HepG2 (cell line): ENCODE results near the gene CRLF1. TPM values are rescaled to one million over a fixed set of nuclear protein-coding genes. Genes with fewer than 3 reads are reported as not detected.

Source experiments
- ATAC-seq: fragments of 200-7000 bp; cut with Tn5 transposase; 3 replicates; pipeline ENCODE4 v1.9.1; 2020; ENCODE audit warnings: mild to moderate bottlenecking, moderate library complexity
- BruUV-seq: library from RNA; stranded (reverse); fragments of 400-500 nt; replicated peaks from 2 replicates; lab custom pipeline; 2021; lab: Mats Ljungman, UMichigan
- CTCF ChIA-PET: fragments of 300-600 bp; formaldehyde crosslinking; extraction: SDS; loops from one replicate; lab custom pipeline; 2021; ENCODE audit warnings: low total read pairs, inconsistent platforms, low intra/inter-chr PET ratio; lab: Yijun Ruan, JAX
- POLR2A ChIA-PET: fragments of 350-600 bp; sonication (Branson Sonifier 250); formaldehyde crosslinking; loops from one replicate; lab custom pipeline; 2020; ENCODE audit warnings: antibody characterized with exemption, inconsistent platforms; lab: Yijun Ruan, JAX
- DNase-seq: peaks from one replicate; pipeline ENCODE4 v3.0.0-alpha.2; 2015; ENCODE audit warnings: low spot score
- FAIRE-seq: peaks from 3 replicates; lab custom pipeline; 2011; peaks lifted over from hg19 to GRCh38; lab: Jason Lieb, UNC
- H2AFZ ChIP-seq: one replicate; pipeline ENCODE4 v1.6.1; 2011; ENCODE audit warnings: low read length, inconsistent platforms
- H3K27ac ChIP-seq: fragments of 300-600 bp; 3 replicates; pipeline ENCODE4 v1.8.0; 2011; ENCODE audit warnings: mixed run types, mild to moderate bottlenecking, mixed read lengths, low read length, inconsistent platforms; ENCODE audit not compliant: insufficient read depth; ENCODE audit errors: extremely low read length
- H3K27me3 ChIP-seq, 2 experiments: fragments of 200-600 bp in 1 of 2; 2 replicates in 1 of 2; 3 replicates in 1 of 2; pipeline versions ENCODE4 v1.6.0 to v1.8.0; 2011; ENCODE audit warnings: low read length in 2 of 2, mild to moderate bottlenecking in 2 of 2, moderate library complexity in 2 of 2, inconsistent platforms in 1 of 2; ENCODE audit not compliant: insufficient read depth in 2 of 2, control insufficient read depth in 1 of 2
- H3K36me3 ChIP-seq, 2 experiments: fragments of 200-600 bp in 1 of 2; replicated peaks in 1 of 2; 2 replicates in 1 of 2; 3 replicates in 1 of 2; pipeline versions ENCODE4 v1.5.1 to v1.8.0; 2011; ENCODE audit warnings: low read length in 2 of 2, inconsistent platforms in 1 of 2; ENCODE audit not compliant: insufficient read depth in 2 of 2, control insufficient read depth in 1 of 2
- H3K4me1 ChIP-seq: 2 replicates; pipeline ENCODE4 v1.5.1; 2012; ENCODE audit warnings: low read length, inconsistent platforms; ENCODE audit not compliant: insufficient read depth
- H3K4me2 ChIP-seq: 2 replicates; pipeline ENCODE4 v1.6.0; 2011; ENCODE audit warnings: low read depth, low read length, inconsistent platforms
- H3K4me3 ChIP-seq, 3 experiments: fragments of 200-600 bp in 1 of 3; sonication (generic), shearing (Covaris generic) in 1 of 3; replicated peaks in 1 of 3; 2 replicates each; pipeline ENCODE4 v1.5.1; 2011 to 2016; ENCODE audit warnings: low read length in 3 of 3, inconsistent platforms in 2 of 3, low read depth in 2 of 3, mild to moderate bottlenecking in 2 of 3, control low read depth in 1 of 3, mixed read lengths in 1 of 3; ENCODE audit not compliant: insufficient read depth in 1 of 3
- H3K79me2 ChIP-seq: one replicate; pipeline ENCODE4 v1.6.1; 2011; ENCODE audit warnings: low read length, inconsistent platforms; ENCODE audit not compliant: insufficient read depth
- H3K9ac ChIP-seq: 2 replicates; pipeline ENCODE4 v1.6.0; 2011; ENCODE audit warnings: mild to moderate bottlenecking, low read depth, low read length, inconsistent platforms; ENCODE audit not compliant: insufficient read depth
- H3K9me3 ChIP-seq: 2 replicates; pipeline ENCODE4 v1.5.1; 2012; ENCODE audit warnings: mild to moderate bottlenecking, low read length
- H4K20me1 ChIP-seq: 2 replicates; pipeline ENCODE4 v1.6.0; 2011; ENCODE audit warnings: inconsistent platforms, mild to moderate bottlenecking, low read length, moderate library complexity; ENCODE audit not compliant: insufficient read depth
- ARNT ChIP-seq: fragments of 450-650 bp; IDR thresholded peaks from 2 replicates; pipeline ENCODE4 v1.6.1; 2017
- CEBPG ChIP-seq: IDR thresholded peaks from 2 replicates; pipeline ENCODE4 v1.6.1; 2016
- DPF2 ChIP-seq: sonication (generic); formaldehyde crosslinking; IDR thresholded peaks from 2 replicates; pipeline ENCODE4 v1.4.0; 2020; ENCODE audit warnings: mild to moderate bottlenecking, low read depth, missing genetic modification reagents, borderline replicate concordance
- GABPA ChIP-seq, 2 experiments: IDR thresholded peaks; 2 replicates each; pipeline ENCODE4 v1.6.1; 2011 to 2016; ENCODE audit warnings: low read depth in 2 of 2, low read length in 1 of 2, missing biosample characterization in 1 of 2, missing genetic modification characterization in 1 of 2
- REPIN1 ChIP-seq: sonication (generic); formaldehyde crosslinking; IDR thresholded peaks from 2 replicates; pipeline ENCODE4 v1.8.0; 2022; ENCODE audit warnings: missing genetic modification reagents, low read depth, mild to moderate bottlenecking, borderline replicate concordance
- WIZ ChIP-seq: sonication (generic); formaldehyde crosslinking; IDR thresholded peaks from 2 replicates; pipeline ENCODE4 v1.5.1; 2020; ENCODE audit warnings: mild to moderate bottlenecking, missing genetic modification reagents
- ZBTB38 ChIP-seq: sonication (generic); formaldehyde crosslinking; IDR thresholded peaks from 2 replicates; pipeline ENCODE4 v1.5.1; 2020; ENCODE audit warnings: mild to moderate bottlenecking, missing genetic modification reagents
- ZKSCAN1 ChIP-seq: fragments of 150-350 bp; IDR thresholded peaks from 2 replicates; pipeline ENCODE4 v1.6.1; 2014; ENCODE audit warnings: low read length
- ZNF572 ChIP-seq: sonication (generic); formaldehyde crosslinking; IDR thresholded peaks from 2 replicates; pipeline ENCODE4 v1.5.1; 2020; ENCODE audit warnings: mild to moderate bottlenecking, missing genetic modification reagents
- ZNF709 ChIP-seq: sonication (generic); formaldehyde crosslinking; IDR thresholded peaks from 2 replicates; pipeline ENCODE4 v1.5.0; 2020; ENCODE audit warnings: mild to moderate bottlenecking, missing genetic modification reagents
- WGBS: methylation state at CpG from one replicate; pipeline ENCODE4 v1.1.6; 2017; ENCODE audit warnings: low lambda C conversion rate; 5-methylcytosine and 5-hydroxymethylcytosine counted together
- in situ Hi-C: cut with HindIII; loops from 2 replicates; pipeline ENCODE4 v1.10.0; 2017; ENCODE audit warnings: low pct_unique_long_range_greater_than_20kb; ENCODE audit not compliant: extremely low pct_ligation_motif_present
- intact Hi-C: fragments of 100-400 bp; cut with micrococcal nuclease; formaldehyde crosslinking; loops from one replicate; pipeline ENCODE4 v1.10.0; 2022; ENCODE audit not compliant: unreplicated experiment
- polyA plus RNA-seq, 8 experiments: library from polyadenylated mRNA; depleted of rRNA in 3 of 8; stranded (reverse) in 7 of 8; unstranded in 1 of 8; fragments of >200 nt; fragmentation: Illumina TruSeq in 4 of 8; extraction: Trizol in 4 of 8; gene quantifications; 2 replicates each; pipeline versions ENCODE4 v1.2.1 to v1.2.3, GENCODE V29; 2011 to 2016; ENCODE audit warnings: low read depth in 4 of 8, missing spikeins in 1 of 8, mixed read lengths in 1 of 8; ENCODE audit not compliant: insufficient read depth in 1 of 8
- total RNA-seq, 5 experiments: library from RNA; depleted of rRNA; stranded (reverse); fragments of >200 nt; fragmentation: Illumina TruSeq; extraction: Trizol; gene quantifications; 2 replicates each; pipeline ENCODE4 v1.2.3, GENCODE V29; 2016; ENCODE audit warnings: low read depth in 1 of 5
- TF ChIP-seq, protein P1 (sequence below): IDR thresholded peaks from 2 replicates; pipeline ENCODE4 v1.6.1; 2016; ENCODE audit warnings: low read depth, missing genetic modification reagents, missing compliant biosample characterization
- TF ChIP-seq, protein P2 (sequence below): sonication (generic); formaldehyde crosslinking; IDR thresholded peaks from 2 replicates; pipeline ENCODE4 v1.5.1; 2020; ENCODE audit warnings: missing genetic modification reagents, mild to moderate bottlenecking, borderline replicate concordance
- TF ChIP-seq, protein P3 (sequence below): IDR thresholded peaks from 2 replicates; pipeline ENCODE4 v1.6.1; 2016; ENCODE audit warnings: low read depth, control low read depth
- TF ChIP-seq, protein P4 (sequence below): sonication (generic); formaldehyde crosslinking; IDR thresholded peaks from 2 replicates; pipeline ENCODE4 v1.4.0; 2020; ENCODE audit warnings: mild to moderate bottlenecking, missing genetic modification reagents

The CRLF1 gene
- total and polyA plus RNA-seq, 2 of the 13 experiments (the other 11 are each of a cell fraction or from before 2014, with no cell fraction given) = 217 to 296 TPM

DNA sequence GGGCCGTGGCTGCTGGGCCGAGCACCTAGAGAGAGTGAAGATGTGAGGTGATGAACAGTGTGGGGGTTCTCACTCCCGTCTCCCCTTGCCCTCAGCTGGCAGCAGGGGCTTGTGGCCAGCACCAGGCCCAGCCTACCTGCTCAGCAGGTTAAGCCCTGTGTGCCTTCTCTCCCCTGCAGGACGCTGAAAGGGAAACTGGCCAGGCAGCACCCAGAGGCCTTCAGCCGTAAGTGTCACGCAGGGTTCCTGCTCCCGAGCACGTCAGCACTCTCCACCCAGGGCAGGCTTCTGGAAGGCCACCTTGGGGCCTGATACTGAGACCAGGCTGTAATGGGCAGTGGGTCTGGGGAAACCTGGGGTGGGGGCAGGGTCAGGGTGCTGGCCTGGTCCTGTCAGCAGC, 39.6 kb downstream of the CRLF1 start (continued):
- TF ChIP-seq, protein P1, sequence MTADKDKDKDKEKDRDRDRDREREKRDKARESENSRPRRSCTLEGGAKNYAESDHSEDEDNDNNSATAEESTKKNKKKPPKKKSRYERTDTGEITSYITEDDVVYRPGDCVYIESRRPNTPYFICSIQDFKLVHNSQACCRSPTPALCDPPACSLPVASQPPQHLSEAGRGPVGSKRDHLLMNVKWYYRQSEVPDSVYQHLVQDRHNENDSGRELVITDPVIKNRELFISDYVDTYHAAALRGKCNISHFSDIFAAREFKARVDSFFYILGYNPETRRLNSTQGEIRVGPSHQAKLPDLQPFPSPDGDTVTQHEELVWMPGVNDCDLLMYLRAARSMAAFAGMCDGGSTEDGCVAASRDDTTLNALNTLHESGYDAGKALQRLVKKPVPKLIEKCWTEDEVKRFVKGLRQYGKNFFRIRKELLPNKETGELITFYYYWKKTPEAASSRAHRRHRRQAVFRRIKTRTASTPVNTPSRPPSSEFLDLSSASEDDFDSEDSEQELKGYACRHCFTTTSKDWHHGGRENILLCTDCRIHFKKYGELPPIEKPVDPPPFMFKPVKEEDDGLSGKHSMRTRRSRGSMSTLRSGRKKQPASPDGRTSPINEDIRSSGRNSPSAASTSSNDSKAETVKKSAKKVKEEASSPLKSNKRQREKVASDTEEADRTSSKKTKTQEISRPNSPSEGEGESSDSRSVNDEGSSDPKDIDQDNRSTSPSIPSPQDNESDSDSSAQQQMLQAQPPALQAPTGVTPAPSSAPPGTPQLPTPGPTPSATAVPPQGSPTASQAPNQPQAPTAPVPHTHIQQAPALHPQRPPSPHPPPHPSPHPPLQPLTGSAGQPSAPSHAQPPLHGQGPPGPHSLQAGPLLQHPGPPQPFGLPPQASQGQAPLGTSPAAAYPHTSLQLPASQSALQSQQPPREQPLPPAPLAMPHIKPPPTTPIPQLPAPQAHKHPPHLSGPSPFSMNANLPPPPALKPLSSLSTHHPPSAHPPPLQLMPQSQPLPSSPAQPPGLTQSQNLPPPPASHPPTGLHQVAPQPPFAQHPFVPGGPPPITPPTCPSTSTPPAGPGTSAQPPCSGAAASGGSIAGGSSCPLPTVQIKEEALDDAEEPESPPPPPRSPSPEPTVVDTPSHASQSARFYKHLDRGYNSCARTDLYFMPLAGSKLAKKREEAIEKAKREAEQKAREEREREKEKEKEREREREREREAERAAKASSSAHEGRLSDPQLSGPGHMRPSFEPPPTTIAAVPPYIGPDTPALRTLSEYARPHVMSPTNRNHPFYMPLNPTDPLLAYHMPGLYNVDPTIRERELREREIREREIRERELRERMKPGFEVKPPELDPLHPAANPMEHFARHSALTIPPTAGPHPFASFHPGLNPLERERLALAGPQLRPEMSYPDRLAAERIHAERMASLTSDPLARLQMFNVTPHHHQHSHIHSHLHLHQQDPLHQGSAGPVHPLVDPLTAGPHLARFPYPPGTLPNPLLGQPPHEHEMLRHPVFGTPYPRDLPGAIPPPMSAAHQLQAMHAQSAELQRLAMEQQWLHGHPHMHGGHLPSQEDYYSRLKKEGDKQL (CRISPR knock-in tag) = no peak

DNA sequence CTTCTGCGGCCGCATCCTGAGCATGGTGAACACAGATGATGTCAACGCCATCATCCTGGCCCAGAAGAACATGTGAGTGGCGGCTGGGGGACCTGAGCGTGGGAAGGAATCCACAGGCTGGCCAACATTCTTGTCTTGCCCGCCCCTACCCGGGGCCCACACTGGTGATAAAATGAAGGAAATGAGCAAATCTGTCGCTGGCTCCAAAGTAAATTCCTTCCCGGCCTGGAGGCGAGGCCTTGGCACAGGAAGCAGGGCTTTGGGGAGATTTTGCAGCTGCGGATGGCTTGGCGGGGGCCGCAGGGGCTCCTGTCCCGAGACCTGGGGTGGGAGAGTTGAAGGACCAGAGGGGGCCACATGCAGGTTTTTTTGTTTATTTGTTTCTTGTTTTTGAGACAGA, 44.5 kb downstream of the CRLF1 start:
- Histone ChIP-seq H3K27ac (no peak overlapping the region), H3K79me2 (peaks cover 21% of the 10 kb centered on the region), H3K4me1 (peaks cover 17% of the 10 kb centered on the region), H3K9me3 (no peaks in the 10 kb centered on the region), H3K9ac (no peak overlapping the region), H3K36me3 (peaks cover 17 to 45% of the 10 kb centered on the region in 2 experiments; a peak in 4 of 5 replicates), H3K4me2 (no peak overlapping the region), H3K27me3 (no peaks in the 10 kb centered on the region; a peak in 1 of 5 replicates), H3K4me3 (no peak overlapping the region), H2AFZ (no peak overlapping the region), H4K20me1 (no peaks in the 10 kb centered on the region)
- 97% methylated on average over 14 of the region's 14 CpGs for WGBS
- no TSS peak for BruUV-seq
- ChIA-PET CTCF (no interaction called here), POLR2A (no interaction called here)
- DNase-seq (no peak), FAIRE-seq (no peak), ATAC-seq (no peak)
- in situ Hi-C loops = no loop called here
- TF ChIP-seq CEBPG (CRISPR knock-in tag) (no peak), ZNF572 (CRISPR knock-in tag) (no peak), REPIN1 (CRISPR knock-in tag) (no peak), GABPA (IDR thresholded peaks at IDR 0.05; ENCODE audit: low read depth, low read length) (no peak), GABPA (CRISPR knock-in tag; IDR thresholded peaks at IDR 0.05; ENCODE audit: low read depth) (no peak), ZBTB38 (CRISPR knock-in tag) (no peak), ZKSCAN1 (no peak), WIZ (no peak), DPF2 (CRISPR knock-in tag) (no peak), ARNT (no peak), ZNF709 (CRISPR knock-in tag) (no peak)
- TF ChIP-seq, protein P2, sequence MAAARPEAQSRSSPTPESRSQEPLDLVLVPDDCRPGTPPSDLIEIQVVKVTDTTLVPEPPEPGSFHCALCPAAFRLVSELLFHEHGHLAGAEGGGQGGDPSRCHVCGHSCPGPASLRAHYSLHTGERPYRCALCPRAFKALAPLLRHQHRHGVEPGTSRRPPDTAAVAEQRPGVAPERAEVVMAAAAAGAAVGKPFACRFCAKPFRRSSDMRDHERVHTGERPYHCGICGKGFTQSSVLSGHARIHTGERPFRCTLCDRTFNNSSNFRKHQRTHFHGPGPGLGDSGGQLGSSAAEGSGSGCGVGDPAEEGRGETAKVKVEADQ = no peak
- TF ChIP-seq, protein P3, sequence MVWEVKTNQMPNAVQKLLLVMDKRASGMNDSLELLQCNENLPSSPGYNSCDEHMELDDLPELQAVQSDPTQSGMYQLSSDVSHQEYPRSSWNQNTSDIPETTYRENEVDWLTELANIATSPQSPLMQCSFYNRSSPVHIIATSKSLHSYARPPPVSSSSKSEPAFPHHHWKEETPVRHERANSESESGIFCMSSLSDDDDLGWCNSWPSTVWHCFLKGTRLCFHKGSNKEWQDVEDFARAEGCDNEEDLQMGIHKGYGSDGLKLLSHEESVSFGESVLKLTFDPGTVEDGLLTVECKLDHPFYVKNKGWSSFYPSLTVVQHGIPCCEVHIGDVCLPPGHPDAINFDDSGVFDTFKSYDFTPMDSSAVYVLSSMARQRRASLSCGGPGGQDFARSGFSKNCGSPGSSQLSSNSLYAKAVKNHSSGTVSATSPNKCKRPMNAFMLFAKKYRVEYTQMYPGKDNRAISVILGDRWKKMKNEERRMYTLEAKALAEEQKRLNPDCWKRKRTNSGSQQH (CRISPR knock-in tag) = no peak
- TF ChIP-seq, protein P4, sequence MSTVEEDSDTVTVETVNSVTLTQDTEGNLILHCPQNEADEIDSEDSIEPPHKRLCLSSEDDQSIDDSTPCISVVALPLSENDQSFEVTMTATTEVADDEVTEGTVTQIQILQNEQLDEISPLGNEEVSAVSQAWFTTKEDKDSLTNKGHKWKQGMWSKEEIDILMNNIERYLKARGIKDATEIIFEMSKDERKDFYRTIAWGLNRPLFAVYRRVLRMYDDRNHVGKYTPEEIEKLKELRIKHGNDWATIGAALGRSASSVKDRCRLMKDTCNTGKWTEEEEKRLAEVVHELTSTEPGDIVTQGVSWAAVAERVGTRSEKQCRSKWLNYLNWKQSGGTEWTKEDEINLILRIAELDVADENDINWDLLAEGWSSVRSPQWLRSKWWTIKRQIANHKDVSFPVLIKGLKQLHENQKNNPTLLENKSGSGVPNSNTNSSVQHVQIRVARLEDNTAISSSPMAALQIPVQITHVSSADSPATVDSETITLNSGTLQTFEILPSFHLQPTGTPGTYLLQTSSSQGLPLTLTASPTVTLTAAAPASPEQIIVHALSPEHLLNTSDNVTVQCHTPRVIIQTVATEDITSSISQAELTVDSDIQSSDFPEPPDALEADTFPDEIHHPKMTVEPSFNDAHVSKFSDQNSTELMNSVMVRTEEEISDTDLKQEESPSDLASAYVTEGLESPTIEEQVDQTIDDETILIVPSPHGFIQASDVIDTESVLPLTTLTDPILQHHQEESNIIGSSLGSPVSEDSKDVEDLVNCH (CRISPR knock-in tag) = no peak
- intact Hi-C loops = no loop called here
